ENCODE measurements around the gene MYO3B.

DNA sequence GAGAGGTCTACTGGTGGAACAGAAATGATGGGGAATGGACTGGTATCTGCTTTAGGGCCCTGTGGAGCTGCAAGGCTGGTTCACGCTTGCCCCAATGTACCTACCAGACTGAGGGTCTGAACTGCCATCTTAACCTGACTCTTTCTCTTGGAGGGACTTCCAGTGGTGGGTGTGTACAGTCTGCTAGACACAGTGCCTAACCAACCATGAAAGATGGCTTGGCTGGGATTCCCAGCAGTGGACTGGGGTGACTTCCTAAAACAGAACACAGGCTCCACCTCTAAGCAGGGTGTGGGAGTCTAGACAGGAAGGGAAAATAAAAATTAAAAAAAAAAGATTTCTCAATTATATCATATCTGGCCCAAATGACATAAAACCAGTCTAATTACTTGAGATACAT is 25.5 kb upstream of the MYO3B start:
- TF ChIP-seq FOXM1 (IDR thresholded peaks at IDR 0.05; ENCODE audit: borderline replicate concordance) (no peak), NFRKB (IDR thresholded peaks at IDR 0.05) (no peak), HDGF (IDR thresholded peaks at IDR 0.05; ENCODE audit: borderline replicate concordance) (no peak), ZNF384 (IDR thresholded peaks at IDR 0.05) (no peak), SP1 (IDR thresholded peaks at IDR 0.05) (no peak), TARDBP (IDR thresholded peaks at IDR 0.05) (no peak), LEF1 (IDR thresholded peaks at IDR 0.05; ENCODE audit: borderline replicate concordance) (no peak), FOXK2 (IDR thresholded peaks at IDR 0.05) (no peak)
- TF ChIP-seq, protein P1, sequence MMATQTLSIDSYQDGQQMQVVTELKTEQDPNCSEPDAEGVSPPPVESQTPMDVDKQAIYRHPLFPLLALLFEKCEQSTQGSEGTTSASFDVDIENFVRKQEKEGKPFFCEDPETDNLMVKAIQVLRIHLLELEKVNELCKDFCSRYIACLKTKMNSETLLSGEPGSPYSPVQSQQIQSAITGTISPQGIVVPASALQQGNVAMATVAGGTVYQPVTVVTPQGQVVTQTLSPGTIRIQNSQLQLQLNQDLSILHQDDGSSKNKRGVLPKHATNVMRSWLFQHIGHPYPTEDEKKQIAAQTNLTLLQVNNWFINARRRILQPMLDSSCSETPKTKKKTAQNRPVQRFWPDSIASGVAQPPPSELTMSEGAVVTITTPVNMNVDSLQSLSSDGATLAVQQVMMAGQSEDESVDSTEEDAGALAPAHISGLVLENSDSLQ (IDR thresholded peaks at IDR 0.05): no peak
